ENCODE measurements around the gene APP.
"Not testable (repeated sequence)": the region's sequence is repeated elsewhere in the genome, so short reads cannot be mapped to it uniquely, and the experiment has no call there.

Gene APP

DNA sequence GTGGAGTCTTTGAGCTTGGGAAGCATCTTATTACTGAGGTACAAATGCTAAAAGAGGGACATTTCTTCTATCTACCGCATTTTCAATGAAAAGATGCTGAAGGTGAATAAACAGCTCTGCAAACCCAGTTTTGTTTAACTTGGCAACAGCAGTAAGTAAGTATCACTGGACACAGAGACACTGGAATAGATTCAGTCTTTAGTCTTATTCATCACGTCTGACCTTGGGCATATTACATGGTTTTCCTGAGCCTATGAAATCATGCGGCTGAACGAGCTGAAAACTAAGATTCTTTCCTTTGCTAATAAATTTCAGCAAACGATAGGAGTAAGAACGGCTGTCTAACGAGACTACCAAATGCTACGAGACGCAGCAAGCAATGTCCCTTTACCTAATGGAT lies 228.4 kb downstream of the APP start:
- no peak for DNase-seq (ENCODE audit: low read depth in 2 of 2)

DNA sequence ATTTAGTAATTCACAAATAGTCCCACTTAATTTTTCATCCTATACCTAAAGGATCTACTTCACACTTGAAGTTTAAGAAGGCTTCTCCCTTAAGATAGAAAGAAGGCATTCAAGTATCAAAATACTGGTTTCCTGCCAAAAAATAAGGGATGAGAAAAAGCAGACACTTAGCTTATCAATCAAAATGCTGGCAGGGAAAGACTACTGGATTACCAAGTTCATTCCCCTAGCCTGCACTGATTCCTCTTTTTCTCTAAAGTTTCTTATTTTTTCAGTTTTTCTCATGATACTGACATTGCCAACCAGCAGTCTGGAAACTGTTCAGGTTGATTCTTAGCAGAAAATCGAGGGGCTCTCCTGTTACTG lies 231.2 kb downstream of the APP start:
- DNase-seq (ENCODE audit: low read depth in 2 of 2), result no peak

DNA sequence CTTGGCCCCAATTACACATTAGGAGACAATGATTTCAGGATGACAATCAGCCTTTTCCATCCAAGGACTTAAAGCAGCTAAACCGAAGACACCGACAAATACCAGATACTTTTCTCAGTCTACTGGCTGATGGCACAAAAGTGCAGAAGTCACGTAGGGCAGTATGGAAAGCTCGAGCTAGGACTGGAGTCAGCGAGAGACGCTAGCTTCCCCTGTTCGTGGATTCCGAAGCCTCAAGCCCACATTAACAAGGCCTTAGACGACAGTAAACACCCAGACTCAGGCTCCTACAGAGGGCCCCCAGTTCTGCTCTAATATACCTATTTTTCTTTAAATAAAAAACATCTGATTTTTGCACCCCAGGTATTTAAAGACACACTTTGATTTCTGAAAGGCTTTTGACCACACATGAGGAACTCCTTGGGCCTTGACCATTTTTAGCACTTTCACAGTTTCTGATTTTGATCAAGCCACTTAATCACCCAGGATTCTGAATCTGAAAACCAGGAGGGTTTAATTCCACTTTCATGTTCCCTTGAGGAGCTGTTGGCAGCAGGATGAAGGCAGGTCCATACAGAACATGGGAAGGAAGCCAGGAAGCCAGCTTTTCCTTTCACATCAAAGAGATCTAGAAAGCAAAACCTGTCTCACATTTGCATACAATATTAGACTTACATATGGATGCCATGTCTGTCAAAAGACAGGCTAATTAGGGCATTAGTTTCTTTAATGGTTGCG lies 231.7 kb downstream of the APP start:
- no peak for DNase-seq (ENCODE audit: low read depth in 2 of 2)

DNA sequence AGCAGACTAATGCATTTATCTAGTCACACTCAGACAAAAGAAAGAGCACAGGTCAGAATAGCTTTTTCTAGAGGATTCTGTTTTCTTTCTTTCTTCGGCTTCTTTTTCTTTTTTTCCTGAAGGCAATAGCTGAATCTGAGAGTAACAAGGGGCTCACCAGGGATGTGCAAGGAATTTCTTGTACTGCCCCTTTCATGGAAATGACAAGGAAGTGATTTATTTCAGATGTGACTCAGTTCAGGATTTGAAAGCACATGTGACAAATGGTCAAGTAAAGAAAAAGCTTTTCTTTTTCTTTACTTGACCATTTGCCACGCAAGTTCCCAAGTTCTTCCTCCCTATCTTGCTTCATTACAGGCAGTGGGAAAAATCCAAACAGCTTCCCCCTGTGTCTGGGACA lies 233.8 kb downstream of the APP start:
- DNase-seq (ENCODE audit: low read depth in 2 of 2), result no peak

DNA sequence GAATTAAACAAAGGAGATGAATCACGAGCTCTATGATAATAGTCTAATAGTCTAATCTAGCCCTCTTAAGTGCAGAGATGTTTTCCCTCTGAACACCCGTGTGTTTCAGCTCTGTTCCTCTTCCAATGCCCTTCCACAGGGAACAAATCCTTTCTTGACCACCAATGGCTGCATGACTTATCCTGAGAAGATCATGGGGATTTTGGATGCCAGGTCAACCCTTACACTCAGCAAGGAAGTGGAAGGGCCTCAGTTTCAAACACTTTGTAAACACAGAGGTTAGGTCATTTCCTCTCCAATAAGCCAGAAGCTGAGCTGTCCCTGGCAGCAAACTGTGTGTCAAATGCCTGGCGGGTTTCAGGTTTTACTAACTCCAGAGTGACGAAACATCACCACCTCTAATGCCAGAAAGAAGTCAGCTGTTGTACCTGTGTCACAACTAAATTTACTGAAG lies 235.8 kb downstream of the APP start:
- peak; percentile 26 to 36 for DNase-seq (ENCODE audit: low read depth in 2 of 2)

DNA sequence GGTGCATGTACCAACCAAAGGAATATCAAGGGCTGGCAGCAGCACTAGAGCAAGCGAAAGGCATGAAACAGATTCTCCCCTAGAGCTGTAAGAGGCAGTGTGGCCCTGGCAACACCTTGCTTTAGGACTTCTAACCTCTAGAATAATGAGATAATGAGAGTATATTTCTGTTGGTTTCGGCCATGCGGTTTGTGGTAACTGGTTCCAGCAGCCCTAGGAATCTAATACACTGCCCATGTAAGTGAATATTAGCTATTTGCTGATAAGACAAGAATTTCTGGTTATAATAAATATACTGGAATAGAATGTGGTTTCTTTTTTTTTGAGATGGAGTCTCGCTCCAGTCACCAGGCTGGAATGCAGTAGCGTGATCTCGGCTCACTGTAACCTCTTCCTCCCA lies 236.4 kb downstream of the APP start:
- DNase-seq (ENCODE audit: low read depth in 2 of 2), result no peak

DNA sequence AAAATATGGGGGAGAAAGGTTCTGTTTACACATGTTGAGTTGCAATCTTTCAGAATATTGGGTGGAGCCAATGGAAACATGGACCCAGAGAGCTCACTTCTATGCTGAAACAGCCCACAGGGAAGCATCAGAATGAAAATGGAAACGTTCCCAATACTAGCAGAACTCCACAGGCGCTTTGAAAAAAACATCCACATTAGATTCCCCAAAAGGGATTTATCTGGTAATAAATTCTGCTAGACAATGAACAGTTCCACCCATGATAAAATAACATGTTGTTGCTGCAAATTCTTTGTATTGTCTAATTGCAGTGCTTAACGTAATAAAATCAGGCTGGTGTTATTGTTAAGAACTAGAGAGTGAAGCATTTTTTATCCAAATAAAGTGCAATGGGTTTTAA lies 238.8 kb downstream of the APP start:
- DNase-seq (ENCODE audit: low read depth in 2 of 2), result no peak

DNA sequence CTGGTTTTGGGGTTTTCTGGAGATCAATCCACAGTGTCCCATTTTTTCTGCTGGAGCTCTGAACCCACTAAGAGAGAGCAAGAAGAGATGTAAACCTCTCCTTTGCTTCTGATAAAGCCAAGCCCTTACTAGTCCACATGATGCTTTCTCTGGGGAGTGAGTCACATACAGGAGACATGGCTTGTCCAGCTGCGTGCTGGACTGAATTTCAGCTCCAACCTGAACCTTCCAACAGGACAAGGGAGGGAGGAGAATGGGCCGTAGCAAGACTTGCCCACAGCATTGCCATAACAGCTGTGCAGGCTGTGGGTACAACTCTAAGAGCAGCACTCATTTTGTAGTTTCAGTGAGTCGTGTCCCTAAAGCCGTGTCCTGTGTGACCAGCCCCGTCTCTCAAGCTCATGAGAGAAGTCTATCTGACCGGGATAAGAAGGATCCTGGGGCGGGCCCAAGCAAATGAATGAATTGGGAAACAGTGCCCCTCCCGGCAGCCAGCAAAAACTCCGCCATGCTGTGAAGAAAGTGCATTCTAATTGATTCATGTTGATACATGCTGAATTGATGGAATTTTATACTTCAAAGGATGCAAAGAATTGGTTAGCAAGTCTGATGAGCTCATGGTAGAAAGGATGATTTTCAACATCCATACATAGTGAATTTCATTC lies 240.6 kb downstream of the APP start:
- no peak for DNase-seq (ENCODE audit: low read depth in 2 of 2)

DNA sequence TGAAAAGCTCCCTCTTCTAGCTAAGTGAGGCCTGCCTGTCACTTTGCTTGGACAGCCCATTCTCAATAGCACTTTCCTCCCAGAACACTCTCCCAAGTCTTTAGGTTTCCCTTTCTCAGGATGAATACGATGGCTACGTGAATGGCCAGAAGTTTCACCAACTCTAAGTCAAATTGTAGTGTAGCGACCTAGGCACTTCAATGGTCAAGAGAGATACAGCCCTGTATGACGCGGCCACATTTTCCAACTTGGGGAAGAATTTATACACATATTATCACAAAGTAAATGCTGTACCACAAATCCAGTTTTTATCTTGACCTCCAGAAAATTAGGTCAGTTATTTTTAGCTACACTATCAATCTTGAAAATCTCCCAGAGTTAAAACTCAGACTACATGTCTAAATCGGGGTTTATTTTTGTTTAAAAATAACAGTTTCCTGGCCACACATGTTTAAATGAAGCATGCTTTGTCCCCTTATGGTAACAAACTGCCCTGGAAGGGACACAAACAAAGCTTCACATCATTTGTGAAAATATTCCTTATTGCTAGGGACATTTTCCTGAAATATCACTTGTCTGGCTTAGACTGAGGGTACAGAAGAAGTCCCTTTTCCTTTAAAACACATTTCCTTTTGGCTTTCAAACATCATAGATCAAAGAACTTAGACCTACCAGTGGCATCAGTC lies 243.2 kb downstream of the APP start:
- DNase-seq (ENCODE audit: low read depth in 2 of 2), result no peak

DNA sequence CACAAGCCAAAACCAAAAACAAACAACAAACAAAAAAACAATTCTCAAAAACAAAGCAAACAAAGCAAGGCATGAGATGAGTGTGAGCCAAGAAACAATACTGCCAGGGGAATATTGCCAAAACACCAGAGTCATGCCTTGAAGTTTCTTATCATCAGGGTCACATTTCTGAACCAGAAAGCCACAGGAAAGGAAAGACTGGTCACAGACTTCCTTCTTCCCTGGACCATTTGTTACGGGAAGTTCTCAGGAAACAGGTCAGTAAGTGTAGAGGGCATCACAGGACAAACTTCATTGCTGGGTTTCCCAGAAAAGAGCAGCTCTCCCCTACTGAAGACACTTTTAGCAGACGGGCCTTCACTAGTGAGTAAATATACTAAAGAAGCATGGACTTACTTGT lies 244.6 kb downstream of the APP start:
- no peak for DNase-seq (ENCODE audit: low read depth in 2 of 2)

DNA sequence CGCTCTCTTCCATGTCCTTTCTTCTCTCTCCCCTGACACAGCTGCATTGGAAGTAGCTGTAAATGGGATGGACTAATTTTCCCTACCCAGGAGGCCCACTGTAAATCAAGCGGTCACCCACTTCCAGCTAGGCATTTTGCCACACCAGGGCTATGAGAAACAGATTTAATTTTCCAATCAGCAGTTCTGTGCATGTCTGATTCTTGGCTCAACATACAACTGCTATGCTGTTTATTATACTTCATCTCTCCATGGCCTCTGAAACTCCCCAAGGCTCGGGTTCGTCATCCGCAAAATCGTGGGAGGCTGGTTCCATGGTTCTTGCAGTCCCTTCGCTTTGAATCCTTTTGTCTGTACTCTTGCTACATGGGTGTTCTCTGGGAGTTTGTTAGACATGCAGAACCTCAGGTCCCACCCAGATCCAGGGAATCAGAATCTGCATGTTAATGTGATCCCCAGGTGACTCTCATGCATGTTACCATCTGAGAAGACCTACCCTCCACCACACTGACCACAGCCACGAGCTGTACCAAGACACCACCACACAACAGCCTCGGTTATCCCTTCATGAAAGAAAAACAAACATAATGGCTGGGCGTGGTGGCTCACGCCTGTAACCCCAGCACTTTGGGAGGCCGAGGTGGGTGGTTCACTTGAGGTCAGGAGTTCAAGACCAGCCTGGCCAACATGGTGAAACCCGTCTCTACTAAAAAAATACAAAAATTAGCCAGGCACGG lies 245.3 kb downstream of the APP start:
- DNase-seq (ENCODE audit: low read depth in 2 of 2), result no peak

DNA sequence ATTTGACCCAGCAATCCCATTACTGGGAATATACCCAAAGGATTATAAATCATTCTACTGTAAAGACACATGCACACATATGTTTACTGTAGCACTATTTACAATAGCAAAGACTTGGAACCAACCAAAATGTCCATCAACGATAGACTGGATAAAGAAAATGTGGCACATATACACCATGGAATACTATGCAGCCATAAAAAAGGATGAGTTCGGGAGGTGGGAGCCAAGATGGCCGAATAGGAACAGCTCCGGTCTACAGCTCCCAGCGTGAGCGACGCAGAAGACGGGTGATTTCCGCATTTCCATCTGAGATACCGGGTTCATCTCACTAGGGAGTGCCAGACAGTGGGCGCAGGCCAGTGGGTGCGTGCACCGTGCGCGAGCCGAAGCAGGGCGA lies 252.4 kb downstream of the APP start:
- DNase-seq (ENCODE audit: low read depth in 2 of 2), result not testable (repeated sequence)

DNA sequence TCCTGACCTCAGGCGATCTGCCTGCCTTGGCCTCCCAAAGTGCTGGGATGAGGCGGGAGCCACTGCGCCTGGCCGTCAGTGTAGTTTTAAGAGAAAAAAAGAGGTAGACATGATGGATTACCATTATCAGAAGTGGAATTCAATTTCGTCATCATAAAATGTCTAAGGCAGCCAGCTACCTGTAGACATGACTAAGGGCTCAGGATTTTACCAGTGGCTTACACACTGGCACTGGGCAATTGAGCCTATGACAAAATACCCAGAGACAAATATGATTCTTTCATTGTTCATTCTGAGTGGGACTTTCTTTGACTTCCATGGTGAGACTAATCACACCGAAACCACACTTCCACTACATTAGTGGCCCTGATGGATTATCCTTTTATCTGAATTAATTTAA lies 254.3 kb downstream of the APP start:
- no peak for DNase-seq (ENCODE audit: low read depth in 2 of 2)

DNA sequence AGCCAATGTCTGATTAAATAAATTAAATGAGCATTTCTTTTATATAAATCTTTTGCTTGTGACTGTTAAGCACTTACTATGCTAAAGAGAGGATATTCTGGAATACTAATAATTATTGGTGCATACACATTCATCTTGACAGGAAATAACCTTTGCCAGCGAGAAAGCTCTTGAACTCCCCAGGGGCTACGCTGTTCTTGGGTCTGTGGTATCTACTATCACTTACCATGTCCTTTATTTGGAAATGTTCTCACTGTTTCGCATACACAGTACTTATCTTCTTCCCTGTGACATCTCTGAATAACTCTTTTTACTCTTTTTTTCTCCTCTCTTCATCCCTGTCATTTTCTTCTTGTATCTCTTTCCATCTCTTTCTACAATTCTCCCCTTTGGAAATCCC lies 257.1 kb downstream of the APP start:
- no peak for DNase-seq (ENCODE audit: low read depth in 2 of 2)

DNA sequence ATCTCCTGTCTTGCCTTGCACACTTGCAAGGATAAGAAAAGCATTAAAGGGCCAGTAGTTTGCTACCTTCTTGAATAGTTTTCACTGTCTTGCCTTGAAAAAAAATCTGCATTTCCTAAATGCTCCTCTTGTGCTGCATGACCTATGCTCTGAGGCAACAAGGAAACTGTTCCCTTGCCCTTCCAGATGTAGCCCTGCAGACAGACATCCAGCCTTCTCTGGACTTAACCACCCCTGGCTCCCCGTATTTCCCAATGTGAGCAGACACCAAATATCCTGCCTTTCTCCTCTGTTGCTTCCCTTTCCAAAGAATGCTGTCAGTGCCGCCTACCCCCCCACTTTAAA lies 258.2 kb downstream of the APP start:
- DNase-seq (ENCODE audit: low read depth in 2 of 2), result no peak

DNA sequence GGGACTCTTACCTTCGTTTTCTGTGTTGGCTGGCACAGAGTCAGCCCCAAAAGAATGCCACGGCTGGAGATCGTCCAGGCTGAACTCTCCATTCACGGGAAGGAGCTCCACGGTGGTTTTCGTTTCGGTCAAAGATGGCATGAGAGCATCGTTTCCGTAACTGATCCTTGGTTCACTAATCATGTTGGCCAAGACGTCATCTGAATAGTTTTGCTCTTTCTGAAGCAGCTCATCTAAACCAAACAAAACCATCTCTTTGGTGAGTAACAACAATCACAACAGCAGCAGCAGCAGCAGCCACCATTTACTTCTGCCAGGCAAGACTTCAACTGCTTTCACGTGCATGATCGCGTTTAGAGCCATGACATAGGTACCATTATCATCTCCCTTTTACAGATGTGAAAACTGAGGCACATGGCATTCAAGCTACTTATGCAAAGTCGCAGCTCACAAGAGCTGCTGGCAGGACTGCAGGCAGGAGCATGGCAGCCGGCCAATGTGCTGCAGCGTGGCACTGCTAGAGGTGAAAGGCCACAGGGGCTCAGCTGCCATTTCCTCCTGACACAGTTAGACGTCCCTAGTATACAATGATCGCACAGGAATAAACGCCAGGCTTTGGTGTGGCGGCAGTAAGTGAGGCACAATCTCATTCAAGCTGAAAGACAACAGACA lies 258.7 kb downstream of the APP start:
- no peak for DNase-seq (ENCODE audit: low read depth in 2 of 2)

DNA sequence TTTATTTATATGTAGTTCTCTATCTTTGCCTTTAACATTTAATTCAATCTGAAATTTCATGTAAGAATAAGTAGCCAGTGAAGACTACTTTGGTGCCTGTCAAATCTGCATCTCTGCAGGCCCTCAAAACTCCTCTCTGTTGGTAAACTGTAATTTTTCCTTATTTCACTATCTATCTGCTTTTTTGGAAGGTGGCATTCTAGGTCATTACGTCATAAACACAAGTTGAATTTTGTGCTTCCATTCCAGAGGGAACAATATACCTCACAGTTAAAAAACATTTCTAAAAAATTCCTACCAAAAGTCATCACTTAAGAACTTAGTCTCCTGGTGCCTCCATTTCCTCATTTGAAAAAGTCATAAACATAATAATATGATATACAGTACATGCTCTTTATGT lies 259.8 kb downstream of the APP start:
- DNase-seq (ENCODE audit: low read depth in 2 of 2), result no peak

DNA sequence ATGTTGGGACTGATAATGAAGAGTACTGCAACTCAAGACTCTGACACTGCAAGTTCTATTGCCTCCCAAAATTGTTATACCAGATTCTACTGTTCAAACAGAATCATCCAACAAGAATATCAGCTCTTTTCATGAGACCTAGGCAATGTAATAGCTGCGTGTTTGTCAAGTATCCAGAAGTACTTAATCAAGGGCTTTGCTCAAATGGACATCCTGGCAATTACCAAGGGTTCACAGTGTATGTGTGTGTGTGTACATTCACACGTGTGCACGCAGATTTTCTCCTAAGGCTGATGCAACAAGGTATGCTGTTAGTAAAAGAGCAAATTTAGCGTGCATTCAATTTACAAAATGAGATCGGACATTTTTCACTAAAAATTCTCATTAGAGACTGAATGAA lies 261.2 kb downstream of the APP start:
- no peak for DNase-seq (ENCODE audit: low read depth in 2 of 2)

DNA sequence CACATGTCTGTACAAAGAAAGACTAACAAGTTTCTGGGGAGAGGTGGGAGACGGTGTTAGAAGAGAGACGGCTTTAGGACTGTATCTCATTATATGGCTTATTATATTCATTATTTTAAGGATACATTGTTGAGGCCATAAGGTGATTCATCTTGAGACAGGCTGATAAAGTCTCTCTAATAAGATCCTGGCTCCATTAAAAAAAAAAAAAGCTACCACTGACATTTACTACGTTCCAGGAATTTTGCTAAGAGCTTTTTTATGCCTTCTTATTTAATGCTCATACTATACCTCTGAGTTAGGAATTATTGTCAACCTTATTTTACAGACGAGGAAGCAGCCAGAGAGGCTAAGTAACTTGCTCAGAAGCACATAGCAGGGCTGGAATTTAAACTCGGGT lies 262.1 kb downstream of the APP start:
- no peak for DNase-seq (ENCODE audit: low read depth in 2 of 2)

DNA sequence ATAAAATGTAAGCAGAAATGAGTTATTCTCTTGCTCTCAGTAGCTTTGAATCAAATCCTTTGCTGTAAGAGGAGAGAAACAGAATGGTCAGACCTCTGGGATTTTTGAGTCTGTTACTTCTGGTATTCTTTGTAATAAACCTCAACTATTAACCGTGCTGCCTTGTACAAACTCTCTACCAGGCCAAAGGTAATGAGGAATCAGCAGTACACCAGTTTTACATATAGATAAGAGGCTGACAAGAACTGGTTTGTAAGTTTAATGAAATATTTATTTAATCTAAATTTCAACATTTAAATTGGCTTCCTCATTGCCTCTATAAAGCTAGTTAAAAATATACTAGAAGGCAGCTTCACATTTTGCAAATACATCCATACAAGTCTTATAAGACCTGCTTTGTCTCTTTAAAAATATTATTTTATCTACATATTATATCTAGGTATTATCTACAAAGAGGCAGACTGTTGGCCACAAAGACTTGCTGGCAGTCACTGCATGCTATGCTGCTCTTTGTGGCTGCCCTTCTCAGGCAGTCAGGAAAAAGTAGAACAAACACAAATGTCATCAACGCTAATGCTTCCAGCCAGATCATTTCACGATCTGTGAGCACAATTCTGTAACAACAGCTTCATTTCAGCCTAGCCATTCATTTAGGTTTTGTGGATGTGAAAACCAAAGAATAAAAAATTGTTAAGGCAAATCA lies 262.8 kb downstream of the APP start:
- no peak for DNase-seq (ENCODE audit: low read depth in 2 of 2)

DNA sequence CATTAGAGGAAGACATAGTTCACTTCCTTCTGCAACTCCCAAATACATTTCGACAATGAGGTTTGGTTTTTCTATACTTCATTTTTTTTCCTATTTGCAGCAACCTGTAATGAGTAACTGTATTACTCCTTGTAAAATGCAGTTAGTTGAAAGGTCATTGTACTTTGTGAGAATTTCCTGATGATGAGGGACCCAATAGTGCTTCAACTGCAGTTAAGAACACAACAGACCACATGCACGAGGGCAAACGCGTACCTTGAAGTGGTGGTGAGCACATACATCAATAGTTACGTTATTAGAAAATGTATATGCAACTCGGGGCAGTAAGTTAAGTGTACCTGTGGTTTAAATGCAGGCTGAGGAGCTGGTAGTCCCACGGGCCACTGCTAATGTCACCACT lies 264.0 kb downstream of the APP start:
- no peak for DNase-seq (ENCODE audit: low read depth in 2 of 2)

Data from fibroblast of skin of left biceps (primary cell).